NCI-H526 treated with DMSO at 0.1 percent for 48 hours (cell line): ENCODE measurements around the gene ANKRD9.
"Not testable (repeated sequence)": the region's sequence is repeated elsewhere in the genome, so short reads cannot be mapped to it uniquely, and the experiment has no call there.

Experiments
- DNase-seq: peaks from one replicate; lab custom pipeline; 2025; lab: John Stamatoyannopoulos, UW

Gene ANKRD9

GRCh38 chr14:102509746-102510615, at the start of gene ANKRD9:
TSS of gene ANKRD9 (minus strand) at chr14:102509776. CDS start at chr14:102507889, 1,887 bp downstream.
- peak; percentile 85 for DNase-seq

- DNase-seq = no peak
Measured at GRCh38 chr14:102558556-102558955, 49.0 kb upstream of the ANKRD9 start.

GRCh38 chr14:102557434-102558226, 48.1 kb upstream of the ANKRD9 start:
- no peak for DNase-seq

GRCh38 chr14:102556098-102556677, 46.6 kb upstream of the ANKRD9 start:
- no peak for DNase-seq

- DNase-seq = no peak
Measured at GRCh38 chr14:102554821-102555819, 45.5 kb upstream of the ANKRD9 start.

- no peak for DNase-seq
Measured at GRCh38 chr14:102551995-102552705, 42.6 kb upstream of the ANKRD9 start.

GRCh38 chr14:102550927-102551401, 41.4 kb upstream of the ANKRD9 start:
- DNase-seq = not testable (repeated sequence)

GRCh38 chr14:102548616-102549240, 39.2 kb upstream of the ANKRD9 start:
- DNase-seq = no peak

- no peak for DNase-seq
Measured at GRCh38 chr14:102545461-102546265, 36.1 kb upstream of the ANKRD9 start.

GRCh38 chr14:102544747-102545460, 35.3 kb upstream of the ANKRD9 start:
- DNase-seq = no peak

- DNase-seq = no peak
Measured at GRCh38 chr14:102544046-102544746, 34.6 kb upstream of the ANKRD9 start.

GRCh38 chr14:102541771-102542170, 32.2 kb upstream of the ANKRD9 start:
- DNase-seq = no peak

GRCh38 chr14:102541029-102541491, 31.5 kb upstream of the ANKRD9 start:
- not testable (repeated sequence) for DNase-seq

GRCh38 chr14:102540315-102541028, 30.9 kb upstream of the ANKRD9 start:
- no peak for DNase-seq

GRCh38 chr14:102539544-102540314, 30.2 kb upstream of the ANKRD9 start:
- no peak for DNase-seq
